Measurements from ENCODE around the gene MSH2.

Gene MSH2

GRCh38 chr2:47401789-47402554 lies 984 bp upstream of the MSH2 start:
- TF ChIP-seq SNAI2 (CRISPR knock-in tag; IDR thresholded peaks at IDR 0.05) = no peak
- TF ChIP-seq TCF4 (CRISPR knock-in tag; IDR thresholded peaks at IDR 0.05; ENCODE audit: borderline replicate concordance) = no peak
- TF ChIP-seq PATZ1 (CRISPR knock-in tag; IDR thresholded peaks at IDR 0.05; ENCODE audit: borderline replicate concordance) = no peak
- no peak for TF ChIP-seq ZFP3 (CRISPR knock-in tag; IDR thresholded peaks at IDR 0.05)
- TF ChIP-seq TSHZ2 (CRISPR knock-in tag; IDR thresholded peaks at IDR 0.05) = no peak
- TF ChIP-seq OSR1 (CRISPR knock-in tag; IDR thresholded peaks at IDR 0.05) = no peak
- TF ChIP-seq CREB5 (CRISPR knock-in tag; IDR thresholded peaks at IDR 0.05; ENCODE audit: low read depth) = no peak
- TF ChIP-seq ESRRG (CRISPR knock-in tag; IDR thresholded peaks at IDR 0.05) = no peak
- TF ChIP-seq BACH2 (CRISPR knock-in tag; IDR thresholded peaks at IDR 0.05; ENCODE audit: borderline replicate concordance) = no peak
- TF ChIP-seq CSDC2 (CRISPR knock-in tag; IDR thresholded peaks at IDR 0.05) = no peak
- ATAC-seq = no peak

GRCh38 chr2:47402555-47402804 lies 476 bp upstream of the MSH2 start:
- TF ChIP-seq CSRNP3 (CRISPR knock-in tag; IDR thresholded peaks at IDR 0.05) (no peak), BACH2 (CRISPR knock-in tag; IDR thresholded peaks at IDR 0.05; ENCODE audit: borderline replicate concordance) (no peak)
- peak; percentile 3 for ATAC-seq

GRCh38 chr2:47403609-47404193 lies 745 bp downstream of the MSH2 start:
- peak; percentile 48 for ATAC-seq

GRCh38 chr2:47404356-47404755 lies 1.4 kb downstream of the MSH2 start:
- ATAC-seq = no peak
- TF ChIP-seq CSDC2 (CRISPR knock-in tag; IDR thresholded peaks at IDR 0.05) = no peak
- TF ChIP-seq ESRRG (CRISPR knock-in tag; IDR thresholded peaks at IDR 0.05) = no peak
- TF ChIP-seq POU6F1 (CRISPR knock-in tag; IDR thresholded peaks at IDR 0.05; ENCODE audit: borderline replicate concordance, low read depth) = no peak
- no peak for TF ChIP-seq TOX (CRISPR knock-in tag; IDR thresholded peaks at IDR 0.05; ENCODE audit: borderline replicate concordance)
- TF ChIP-seq GLIS3 (CRISPR knock-in tag; IDR thresholded peaks at IDR 0.05) = no peak
- TF ChIP-seq ARNTL (CRISPR knock-in tag; IDR thresholded peaks at IDR 0.05; ENCODE audit: borderline replicate concordance, low read depth) = no peak
- no peak for TF ChIP-seq ZFP30 (CRISPR knock-in tag; IDR thresholded peaks at IDR 0.05)
- no peak for TF ChIP-seq CSRNP3 (CRISPR knock-in tag; IDR thresholded peaks at IDR 0.05)
- TF ChIP-seq CREB5 (CRISPR knock-in tag; IDR thresholded peaks at IDR 0.05; ENCODE audit: low read depth) = no peak
- TF ChIP-seq BACH2 (CRISPR knock-in tag; IDR thresholded peaks at IDR 0.05; ENCODE audit: borderline replicate concordance) = no peak
- TF ChIP-seq PATZ1 (CRISPR knock-in tag; IDR thresholded peaks at IDR 0.05; ENCODE audit: borderline replicate concordance) = no peak
- TF ChIP-seq ZNF8 (CRISPR knock-in tag; IDR thresholded peaks at IDR 0.05) = no peak

More at GRCh38 chr2:47403609-47404193, 745 bp downstream of the MSH2 start:
- TF ChIP-seq OSR1 (CRISPR knock-in tag; IDR thresholded peaks at IDR 0.05) = no peak
- TF ChIP-seq ZNF8 (CRISPR knock-in tag; IDR thresholded peaks at IDR 0.05) = no peak
- no peak for TF ChIP-seq GLIS3 (CRISPR knock-in tag; IDR thresholded peaks at IDR 0.05)
- TF ChIP-seq ESRRG (CRISPR knock-in tag; IDR thresholded peaks at IDR 0.05) = no peak
- no peak for TF ChIP-seq ZNF565 (CRISPR knock-in tag; conservative IDR thresholded peaks at IDR 0.05; ENCODE audit: low read depth)
- no peak for TF ChIP-seq ZFP3 (CRISPR knock-in tag; IDR thresholded peaks at IDR 0.05)
- no peak for TF ChIP-seq ARNTL (CRISPR knock-in tag; IDR thresholded peaks at IDR 0.05; ENCODE audit: borderline replicate concordance, low read depth)
- no peak for TF ChIP-seq CSDC2 (CRISPR knock-in tag; IDR thresholded peaks at IDR 0.05)

Measured in SK-N-SH treated with all-trans-retinoic acid at 6 μM for 48 hours (cell line).